LNCaP clone FGC (cell line): ENCODE data around the gene PKP2.
"Not testable (repeated sequence)": the region's sequence is repeated elsewhere in the genome, so short reads cannot be mapped to it uniquely, and the experiment has no call there.

ENCODE experiments used
- DNase-seq: peaks from one replicate; pipeline ENCODE4 v3.0.0-alpha.2; 2011; ENCODE audit warnings: low read depth
- H3K4me3 ChIP-seq: 2 replicates; pipeline ENCODE4 v1.5.1; 2011; ENCODE audit warnings: mild to moderate bottlenecking, low read depth, low read length, control low read depth
- CTCF ChIP-seq: IDR thresholded peaks from 2 replicates; pipeline ENCODE4 v1.5.1; 2012; ENCODE audit warnings: mild to moderate bottlenecking; ENCODE audit not compliant: control insufficient read depth, insufficient read depth; ENCODE audit errors: extremely low read depth

Gene PKP2

GRCh38 chr12:32897281-32897610, 669 bp upstream of the PKP2 start:
- H3K4me3 ChIP-seq: peak overlapping the region; percentile 51
- DNase-seq: no peak
- no peak for TF ChIP-seq CTCF

- no peak for TF ChIP-seq CTCF
- DNase-seq: no peak
- H3K4me3 ChIP-seq: peak overlapping the region; percentile 66
These were observed 717 bp downstream of the PKP2 start for GRCh38 chr12:32895688-32896431.

- no peak overlapping the region for H3K4me3 ChIP-seq
- TF ChIP-seq CTCF: no peak
- DNase-seq: no peak
These were observed 2.0 kb downstream of the PKP2 start for GRCh38 chr12:32894566-32894965.

- no peak overlapping the region for H3K4me3 ChIP-seq
- TF ChIP-seq CTCF: no peak
- DNase-seq: no peak
These were observed 3.1 kb downstream of the PKP2 start for GRCh38 chr12:32893458-32893857.

- DNase-seq: no peak
- H3K4me3 ChIP-seq: no peak overlapping the region
- no peak for TF ChIP-seq CTCF
These were observed 3.5 kb downstream of the PKP2 start for GRCh38 chr12:32893043-32893442.

GRCh38 chr12:32892369-32892768, 4.2 kb downstream of the PKP2 start:
- DNase-seq, H3K4me3 ChIP-seq: not testable (repeated sequence)

- no peak for TF ChIP-seq CTCF
- no peak overlapping the region for H3K4me3 ChIP-seq
- no peak for DNase-seq
These were observed 4.6 kb downstream of the PKP2 start for GRCh38 chr12:32891956-32892355.

- no peak overlapping the region for H3K4me3 ChIP-seq
- no peak for DNase-seq
- no peak for TF ChIP-seq CTCF
These were observed 5.1 kb downstream of the PKP2 start for GRCh38 chr12:32891526-32891925.
